Measurements from ENCODE around the gene UQCC3. TPM values are rescaled to one million over a fixed set of nuclear protein-coding genes. Genes with fewer than 3 reads are reported as not detected.

Gene UQCC3
- total and polyA plus RNA-seq, 9 of the 15 experiments (the other 6 are each of a cell fraction or from before 2014, with no cell fraction given) = 3.3 to 44.3 (median 8.0) TPM

DNA sequence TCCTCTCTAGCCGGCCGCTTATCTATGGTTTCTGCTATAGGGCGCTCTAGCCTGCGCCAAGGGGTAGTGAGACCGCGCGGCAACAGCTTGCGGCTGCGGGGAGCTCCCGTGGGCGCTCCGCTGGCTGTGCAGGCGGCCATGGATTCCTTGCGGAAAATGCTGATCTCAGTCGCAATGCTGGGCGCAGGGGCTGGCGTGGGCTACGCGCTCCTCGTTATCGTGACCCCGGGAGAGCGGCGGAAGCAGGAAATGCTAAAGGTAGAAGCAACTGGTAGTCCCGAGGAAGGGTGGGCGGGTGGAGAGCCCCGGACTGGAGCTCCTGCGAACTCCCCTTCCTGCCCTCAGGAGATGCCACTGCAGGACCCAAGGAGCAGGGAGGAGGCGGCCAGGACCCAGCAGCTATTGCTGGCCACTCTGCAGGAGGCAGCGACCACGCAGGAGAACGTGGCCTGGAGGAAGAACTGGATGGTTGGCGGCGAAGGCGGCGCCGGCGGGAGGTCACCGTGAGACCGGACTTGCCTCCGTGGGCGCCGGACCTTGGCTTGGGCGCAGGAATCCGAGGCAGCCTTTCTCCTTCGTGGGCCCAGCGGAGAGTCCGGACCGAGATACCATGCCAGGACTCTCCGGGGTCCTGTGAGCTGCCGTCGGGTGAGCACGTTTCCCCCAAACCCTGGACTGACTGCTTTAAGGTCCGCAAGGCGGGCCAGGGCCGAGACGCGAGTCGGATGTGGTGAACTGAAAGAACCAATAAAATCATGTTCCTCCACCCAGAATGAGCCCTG lies at the start of gene UQCC3, which contains the start of gene LBHD1 (continued):
- TF ChIP-seq, protein P1, sequence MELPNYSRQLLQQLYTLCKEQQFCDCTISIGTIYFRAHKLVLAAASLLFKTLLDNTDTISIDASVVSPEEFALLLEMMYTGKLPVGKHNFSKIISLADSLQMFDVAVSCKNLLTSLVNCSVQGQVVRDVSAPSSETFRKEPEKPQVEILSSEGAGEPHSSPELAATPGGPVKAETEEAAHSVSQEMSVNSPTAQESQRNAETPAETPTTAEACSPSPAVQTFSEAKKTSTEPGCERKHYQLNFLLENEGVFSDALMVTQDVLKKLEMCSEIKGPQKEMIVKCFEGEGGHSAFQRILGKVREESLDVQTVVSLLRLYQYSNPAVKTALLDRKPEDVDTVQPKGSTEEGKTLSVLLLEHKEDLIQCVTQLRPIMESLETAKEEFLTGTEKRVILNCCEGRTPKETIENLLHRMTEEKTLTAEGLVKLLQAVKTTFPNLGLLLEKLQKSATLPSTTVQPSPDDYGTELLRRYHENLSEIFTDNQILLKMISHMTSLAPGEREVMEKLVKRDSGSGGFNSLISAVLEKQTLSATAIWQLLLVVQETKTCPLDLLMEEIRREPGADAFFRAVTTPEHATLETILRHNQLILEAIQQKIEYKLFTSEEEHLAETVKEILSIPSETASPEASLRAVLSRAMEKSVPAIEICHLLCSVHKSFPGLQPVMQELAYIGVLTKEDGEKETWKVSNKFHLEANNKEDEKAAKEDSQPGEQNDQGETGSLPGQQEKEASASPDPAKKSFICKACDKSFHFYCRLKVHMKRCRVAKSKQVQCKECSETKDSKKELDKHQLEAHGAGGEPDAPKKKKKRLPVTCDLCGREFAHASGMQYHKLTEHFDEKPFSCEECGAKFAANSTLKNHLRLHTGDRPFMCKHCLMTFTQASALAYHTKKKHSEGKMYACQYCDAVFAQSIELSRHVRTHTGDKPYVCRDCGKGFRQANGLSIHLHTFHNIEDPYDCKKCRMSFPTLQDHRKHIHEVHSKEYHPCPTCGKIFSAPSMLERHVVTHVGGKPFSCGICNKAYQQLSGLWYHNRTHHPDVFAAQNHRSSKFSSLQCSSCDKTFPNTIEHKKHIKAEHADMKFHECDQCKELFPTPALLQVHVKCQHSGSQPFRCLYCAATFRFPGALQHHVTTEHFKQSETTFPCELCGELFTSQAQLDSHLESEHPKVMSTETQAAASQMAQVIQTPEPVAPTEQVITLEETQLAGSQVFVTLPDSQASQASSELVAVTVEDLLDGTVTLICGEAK (IDR thresholded peaks at IDR 0.05) = peak; percentile 76
- TF ChIP-seq, protein P1 (CRISPR knock-in tag; IDR thresholded peaks at IDR 0.05) = no peak
- TF ChIP-seq FUS (optimal IDR thresholded peaks at IDR 0.05; ENCODE audit: low read depth, low read length) = no peak
- 0 out of 2 replicates have a peak, but pooled peaks have one; percentile 21 for TF ChIP-seq GATAD2A (IDR thresholded peaks at IDR 0.05)
- no peak for TF ChIP-seq HOXB6 (CRISPR knock-in tag; IDR thresholded peaks at IDR 0.05; ENCODE audit: borderline replicate concordance)
- no peak for TF ChIP-seq MAFG (tag; conservative IDR thresholded peaks at IDR 0.05)
- TF ChIP-seq WHSC1 (IDR thresholded peaks at IDR 0.05; ENCODE audit: low read length) = no peak
- TF ChIP-seq ZFP1 (CRISPR knock-in tag; IDR thresholded peaks at IDR 0.05) = no peak
- TF ChIP-seq NR2F6 (CRISPR knock-in tag; IDR thresholded peaks at IDR 0.05) = no peak
- TF ChIP-seq, protein P2, sequence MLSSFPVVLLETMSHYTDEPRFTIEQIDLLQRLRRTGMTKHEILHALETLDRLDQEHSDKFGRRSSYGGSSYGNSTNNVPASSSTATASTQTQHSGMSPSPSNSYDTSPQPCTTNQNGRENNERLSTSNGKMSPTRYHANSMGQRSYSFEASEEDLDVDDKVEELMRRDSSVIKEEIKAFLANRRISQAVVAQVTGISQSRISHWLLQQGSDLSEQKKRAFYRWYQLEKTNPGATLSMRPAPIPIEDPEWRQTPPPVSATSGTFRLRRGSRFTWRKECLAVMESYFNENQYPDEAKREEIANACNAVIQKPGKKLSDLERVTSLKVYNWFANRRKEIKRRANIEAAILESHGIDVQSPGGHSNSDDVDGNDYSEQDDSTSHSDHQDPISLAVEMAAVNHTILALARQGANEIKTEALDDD (IDR thresholded peaks at IDR 0.05) = no peak
- no peak for TF ChIP-seq IRF2 (CRISPR knock-in tag; IDR thresholded peaks at IDR 0.05)
- TF ChIP-seq ZNF586 (CRISPR knock-in tag; conservative IDR thresholded peaks at IDR 0.05) = no peak
- TF ChIP-seq, protein P3, sequence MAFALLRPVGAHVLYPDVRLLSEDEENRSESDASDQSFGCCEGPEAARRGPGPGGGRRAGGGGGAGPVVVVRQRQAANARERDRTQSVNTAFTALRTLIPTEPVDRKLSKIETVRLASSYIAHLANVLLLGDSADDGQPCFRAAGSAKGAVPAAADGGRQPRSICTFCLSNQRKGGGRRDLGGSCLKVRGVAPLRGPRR (CRISPR knock-in tag; IDR thresholded peaks at IDR 0.05) = no peak
- no peak for TF ChIP-seq FOS (IDR thresholded peaks at IDR 0.05; ENCODE audit: extremely low read depth, insufficient read length)
- peak; percentile 1; the same call in 1 of the 2 replicates for TF ChIP-seq PTBP1 (IDR thresholded peaks at IDR 0.05; ENCODE audit: low read depth, low read length)
- TF ChIP-seq RBM22 (IDR thresholded peaks at IDR 0.05; ENCODE audit: low read depth, low read length, poor library complexity, severe bottlenecking) = no peak
- TF ChIP-seq, protein P4, sequence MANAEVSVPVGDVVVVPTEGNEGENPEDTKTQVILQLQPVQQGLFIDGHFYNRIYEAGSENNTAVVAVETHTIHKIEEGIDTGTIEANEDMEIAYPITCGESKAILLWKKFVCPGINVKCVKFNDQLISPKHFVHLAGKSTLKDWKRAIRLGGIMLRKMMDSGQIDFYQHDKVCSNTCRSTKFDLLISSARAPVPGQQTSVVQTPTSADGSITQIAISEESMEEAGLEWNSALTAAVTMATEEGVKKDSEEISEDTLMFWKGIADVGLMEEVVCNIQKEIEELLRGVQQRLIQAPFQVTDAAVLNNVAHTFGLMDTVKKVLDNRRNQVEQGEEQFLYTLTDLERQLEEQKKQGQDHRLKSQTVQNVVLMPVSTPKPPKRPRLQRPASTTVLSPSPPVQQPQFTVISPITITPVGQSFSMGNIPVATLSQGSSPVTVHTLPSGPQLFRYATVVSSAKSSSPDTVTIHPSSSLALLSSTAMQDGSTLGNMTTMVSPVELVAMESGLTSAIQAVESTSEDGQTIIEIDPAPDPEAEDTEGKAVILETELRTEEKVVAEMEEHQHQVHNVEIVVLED (CRISPR knock-in tag; IDR thresholded peaks at IDR 0.05) = peak; percentile 4; the same call in 1 of the 2 replicates
